Measurements from ENCODE around the gene DNAL4.

GRCh38 chr22:38767313-38767712 is 26.6 kb downstream of the DNAL4 start:
- TF ChIP-seq KDM1A (IDR thresholded peaks at IDR 0.05; ENCODE audit: low read depth) (no peak), EP300 (IDR thresholded peaks at IDR 0.05) (no peak), POLR2A (IDR thresholded peaks at IDR 0.05; ENCODE audit: low read length) (no peak), SREBF2 (IDR thresholded peaks at IDR 0.05) (no peak), TP53 (CRISPR knock-in tag; IDR thresholded peaks at IDR 0.05) (no peak)
- TF ChIP-seq, protein P1, sequence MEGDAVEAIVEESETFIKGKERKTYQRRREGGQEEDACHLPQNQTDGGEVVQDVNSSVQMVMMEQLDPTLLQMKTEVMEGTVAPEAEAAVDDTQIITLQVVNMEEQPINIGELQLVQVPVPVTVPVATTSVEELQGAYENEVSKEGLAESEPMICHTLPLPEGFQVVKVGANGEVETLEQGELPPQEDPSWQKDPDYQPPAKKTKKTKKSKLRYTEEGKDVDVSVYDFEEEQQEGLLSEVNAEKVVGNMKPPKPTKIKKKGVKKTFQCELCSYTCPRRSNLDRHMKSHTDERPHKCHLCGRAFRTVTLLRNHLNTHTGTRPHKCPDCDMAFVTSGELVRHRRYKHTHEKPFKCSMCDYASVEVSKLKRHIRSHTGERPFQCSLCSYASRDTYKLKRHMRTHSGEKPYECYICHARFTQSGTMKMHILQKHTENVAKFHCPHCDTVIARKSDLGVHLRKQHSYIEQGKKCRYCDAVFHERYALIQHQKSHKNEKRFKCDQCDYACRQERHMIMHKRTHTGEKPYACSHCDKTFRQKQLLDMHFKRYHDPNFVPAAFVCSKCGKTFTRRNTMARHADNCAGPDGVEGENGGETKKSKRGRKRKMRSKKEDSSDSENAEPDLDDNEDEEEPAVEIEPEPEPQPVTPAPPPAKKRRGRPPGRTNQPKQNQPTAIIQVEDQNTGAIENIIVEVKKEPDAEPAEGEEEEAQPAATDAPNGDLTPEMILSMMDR (IDR thresholded peaks at IDR 0.05): no peak
- TF ChIP-seq, protein P2, sequence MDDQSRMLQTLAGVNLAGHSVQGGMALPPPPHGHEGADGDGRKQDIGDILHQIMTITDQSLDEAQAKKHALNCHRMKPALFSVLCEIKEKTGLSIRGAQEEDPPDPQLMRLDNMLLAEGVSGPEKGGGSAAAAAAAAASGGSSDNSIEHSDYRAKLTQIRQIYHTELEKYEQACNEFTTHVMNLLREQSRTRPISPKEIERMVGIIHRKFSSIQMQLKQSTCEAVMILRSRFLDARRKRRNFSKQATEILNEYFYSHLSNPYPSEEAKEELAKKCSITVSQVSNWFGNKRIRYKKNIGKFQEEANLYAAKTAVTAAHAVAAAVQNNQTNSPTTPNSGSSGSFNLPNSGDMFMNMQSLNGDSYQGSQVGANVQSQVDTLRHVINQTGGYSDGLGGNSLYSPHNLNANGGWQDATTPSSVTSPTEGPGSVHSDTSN (IDR thresholded peaks at IDR 0.05): no peak
- TF ChIP-seq, protein P3, sequence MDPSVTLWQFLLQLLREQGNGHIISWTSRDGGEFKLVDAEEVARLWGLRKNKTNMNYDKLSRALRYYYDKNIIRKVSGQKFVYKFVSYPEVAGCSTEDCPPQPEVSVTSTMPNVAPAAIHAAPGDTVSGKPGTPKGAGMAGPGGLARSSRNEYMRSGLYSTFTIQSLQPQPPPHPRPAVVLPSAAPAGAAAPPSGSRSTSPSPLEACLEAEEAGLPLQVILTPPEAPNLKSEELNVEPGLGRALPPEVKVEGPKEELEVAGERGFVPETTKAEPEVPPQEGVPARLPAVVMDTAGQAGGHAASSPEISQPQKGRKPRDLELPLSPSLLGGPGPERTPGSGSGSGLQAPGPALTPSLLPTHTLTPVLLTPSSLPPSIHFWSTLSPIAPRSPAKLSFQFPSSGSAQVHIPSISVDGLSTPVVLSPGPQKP (IDR thresholded peaks at IDR 0.05; ENCODE audit: low read depth, low read length): no peak
